Measurements from ENCODE around the gene KCNQ1OT1. TPM values are rescaled to one million over a fixed set of nuclear protein-coding genes. Genes with fewer than 3 reads are reported as not detected.

KCNQ1OT1 gene
- total and polyA plus RNA-seq, 4 donors = 0.05 to 4.9 (median 0.61) TPM

DNA sequence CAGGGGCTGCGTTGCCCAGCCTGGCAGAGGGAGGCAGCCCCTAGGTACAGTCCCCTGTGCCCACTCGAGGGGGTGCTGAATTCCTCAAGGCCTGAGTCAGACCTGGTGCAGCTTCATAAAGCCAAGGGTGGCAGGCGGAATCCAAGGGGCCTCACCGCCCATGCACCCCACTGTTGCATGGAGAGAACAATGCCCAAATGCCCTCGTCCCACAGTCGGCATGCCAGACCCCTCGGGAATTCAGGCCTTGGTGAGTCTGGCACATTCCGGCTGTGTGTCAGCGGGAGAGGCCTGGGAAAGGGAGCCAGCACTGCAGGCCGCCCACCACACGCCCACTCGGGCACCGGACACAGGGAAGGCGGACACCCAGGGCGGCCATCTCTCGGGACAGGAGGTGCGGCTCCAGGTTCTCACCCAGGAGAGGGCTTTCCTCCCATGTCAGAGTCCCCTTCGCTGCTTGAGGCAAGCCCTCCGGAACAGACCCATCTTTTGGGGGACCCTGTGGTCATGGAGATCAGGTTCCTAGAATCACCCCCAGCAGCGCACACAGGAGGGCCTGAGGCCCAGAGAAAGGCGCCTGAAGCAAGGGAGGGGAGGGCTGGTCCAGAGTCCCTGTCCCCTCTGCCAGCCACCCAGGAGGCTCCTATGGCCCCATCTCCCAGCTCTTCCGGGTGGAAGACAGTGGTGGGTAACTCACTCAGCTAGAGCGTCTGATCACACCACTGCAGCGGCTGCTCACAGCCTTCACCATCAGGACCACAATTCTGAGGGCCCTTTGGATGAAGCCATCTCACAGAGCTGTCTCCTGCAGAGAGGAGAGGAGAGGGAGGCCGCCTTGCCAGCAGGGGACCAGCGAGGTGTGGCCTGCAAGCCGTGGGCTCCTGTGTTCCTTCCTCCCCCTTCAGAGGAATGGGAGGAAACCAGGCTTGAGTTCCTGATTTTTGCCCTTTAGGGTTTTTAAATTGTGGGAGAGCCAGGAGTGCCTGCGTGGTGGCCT is 31.6 kb upstream of the KCNQ1OT1 start:
- 92% methylated on average over 28 of the region's 28 CpGs for WGBS
- DNase-seq (ENCODE audit: low spot score) = no peak
- H3K27me3 ChIP-seq (ENCODE audit: control insufficient read depth in 4 of 4, insufficient read depth in 4 of 4, low read length in 3 of 4) = no peaks in the 10 kb centered on the region

More for the DNA sequence above, 31.6 kb upstream of the KCNQ1OT1 start:
- H3K9ac ChIP-seq (ENCODE audit: low read depth in 1 of 2, low read length in 2 of 2) = no peak overlapping the region
- no peaks in the 10 kb centered on the region for H3K4me1 ChIP-seq (ENCODE audit: control insufficient read depth in 4 of 4, insufficient read depth in 4 of 4, low read length in 3 of 4)
- no peaks in the 10 kb centered on the region for H3K36me3 ChIP-seq (ENCODE audit: control insufficient read depth in 4 of 4, insufficient read depth in 3 of 4, low read depth in 1 of 4, low read length in 3 of 4)
- H3K4me3 ChIP-seq (ENCODE audit: low read depth in 1 of 3, low read length in 3 of 3) = no peak overlapping the region
- H3K9me3 ChIP-seq (ENCODE audit: control insufficient read depth in 4 of 4, low read length in 3 of 4) = no peaks in the 10 kb centered on the region
- no peak for TF ChIP-seq YY1 (IDR thresholded peaks at IDR 0.05)
- no peak for TF ChIP-seq GABPA (IDR thresholded peaks at IDR 0.05 in 1 of 2, conservative IDR thresholded peaks at IDR 0.05 in 1 of 2)
- TF ChIP-seq HNF4A (conservative IDR thresholded peaks at IDR 0.05) = no peak
- TF ChIP-seq RXRA (IDR thresholded peaks at IDR 0.05) = no peak
- TF ChIP-seq, protein P1, sequence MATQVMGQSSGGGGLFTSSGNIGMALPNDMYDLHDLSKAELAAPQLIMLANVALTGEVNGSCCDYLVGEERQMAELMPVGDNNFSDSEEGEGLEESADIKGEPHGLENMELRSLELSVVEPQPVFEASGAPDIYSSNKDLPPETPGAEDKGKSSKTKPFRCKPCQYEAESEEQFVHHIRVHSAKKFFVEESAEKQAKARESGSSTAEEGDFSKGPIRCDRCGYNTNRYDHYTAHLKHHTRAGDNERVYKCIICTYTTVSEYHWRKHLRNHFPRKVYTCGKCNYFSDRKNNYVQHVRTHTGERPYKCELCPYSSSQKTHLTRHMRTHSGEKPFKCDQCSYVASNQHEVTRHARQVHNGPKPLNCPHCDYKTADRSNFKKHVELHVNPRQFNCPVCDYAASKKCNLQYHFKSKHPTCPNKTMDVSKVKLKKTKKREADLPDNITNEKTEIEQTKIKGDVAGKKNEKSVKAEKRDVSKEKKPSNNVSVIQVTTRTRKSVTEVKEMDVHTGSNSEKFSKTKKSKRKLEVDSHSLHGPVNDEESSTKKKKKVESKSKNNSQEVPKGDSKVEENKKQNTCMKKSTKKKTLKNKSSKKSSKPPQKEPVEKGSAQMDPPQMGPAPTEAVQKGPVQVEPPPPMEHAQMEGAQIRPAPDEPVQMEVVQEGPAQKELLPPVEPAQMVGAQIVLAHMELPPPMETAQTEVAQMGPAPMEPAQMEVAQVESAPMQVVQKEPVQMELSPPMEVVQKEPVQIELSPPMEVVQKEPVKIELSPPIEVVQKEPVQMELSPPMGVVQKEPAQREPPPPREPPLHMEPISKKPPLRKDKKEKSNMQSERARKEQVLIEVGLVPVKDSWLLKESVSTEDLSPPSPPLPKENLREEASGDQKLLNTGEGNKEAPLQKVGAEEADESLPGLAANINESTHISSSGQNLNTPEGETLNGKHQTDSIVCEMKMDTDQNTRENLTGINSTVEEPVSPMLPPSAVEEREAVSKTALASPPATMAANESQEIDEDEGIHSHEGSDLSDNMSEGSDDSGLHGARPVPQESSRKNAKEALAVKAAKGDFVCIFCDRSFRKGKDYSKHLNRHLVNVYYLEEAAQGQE (IDR thresholded peaks at IDR 0.05) = no peak
- TF ChIP-seq EGR1 (IDR thresholded peaks at IDR 0.05; ENCODE audit: low read depth in 2 of 2) = no peak
- TF ChIP-seq, protein P2, sequence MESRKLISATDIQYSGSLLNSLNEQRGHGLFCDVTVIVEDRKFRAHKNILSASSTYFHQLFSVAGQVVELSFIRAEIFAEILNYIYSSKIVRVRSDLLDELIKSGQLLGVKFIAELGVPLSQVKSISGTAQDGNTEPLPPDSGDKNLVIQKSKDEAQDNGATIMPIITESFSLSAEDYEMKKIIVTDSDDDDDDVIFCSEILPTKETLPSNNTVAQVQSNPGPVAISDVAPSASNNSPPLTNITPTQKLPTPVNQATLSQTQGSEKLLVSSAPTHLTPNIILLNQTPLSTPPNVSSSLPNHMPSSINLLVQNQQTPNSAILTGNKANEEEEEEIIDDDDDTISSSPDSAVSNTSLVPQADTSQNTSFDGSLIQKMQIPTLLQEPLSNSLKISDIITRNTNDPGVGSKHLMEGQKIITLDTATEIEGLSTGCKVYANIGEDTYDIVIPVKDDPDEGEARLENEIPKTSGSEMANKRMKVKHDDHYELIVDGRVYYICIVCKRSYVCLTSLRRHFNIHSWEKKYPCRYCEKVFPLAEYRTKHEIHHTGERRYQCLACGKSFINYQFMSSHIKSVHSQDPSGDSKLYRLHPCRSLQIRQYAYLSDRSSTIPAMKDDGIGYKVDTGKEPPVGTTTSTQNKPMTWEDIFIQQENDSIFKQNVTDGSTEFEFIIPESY (IDR thresholded peaks at IDR 0.05) = no peak
- TF ChIP-seq, protein P3, sequence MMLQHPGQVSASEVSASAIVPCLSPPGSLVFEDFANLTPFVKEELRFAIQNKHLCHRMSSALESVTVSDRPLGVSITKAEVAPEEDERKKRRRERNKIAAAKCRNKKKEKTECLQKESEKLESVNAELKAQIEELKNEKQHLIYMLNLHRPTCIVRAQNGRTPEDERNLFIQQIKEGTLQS (IDR thresholded peaks at IDR 0.05) = no peak
- no peak for TF ChIP-seq SP1 (IDR thresholded peaks at IDR 0.05)
- no peak for TF ChIP-seq NR2F2 (IDR thresholded peaks at IDR 0.05)
- TF ChIP-seq JUND (IDR thresholded peaks at IDR 0.05) = no peak
- no peak for TF ChIP-seq FOXA2 (IDR thresholded peaks at IDR 0.05)
- no peak for TF ChIP-seq TAF1 (conservative IDR thresholded peaks at IDR 0.05)
- no peak for TF ChIP-seq HNF4G (IDR thresholded peaks at IDR 0.05)
- no peak for TF ChIP-seq RAD21 (IDR thresholded peaks at IDR 0.05)
- TF ChIP-seq, protein P4, sequence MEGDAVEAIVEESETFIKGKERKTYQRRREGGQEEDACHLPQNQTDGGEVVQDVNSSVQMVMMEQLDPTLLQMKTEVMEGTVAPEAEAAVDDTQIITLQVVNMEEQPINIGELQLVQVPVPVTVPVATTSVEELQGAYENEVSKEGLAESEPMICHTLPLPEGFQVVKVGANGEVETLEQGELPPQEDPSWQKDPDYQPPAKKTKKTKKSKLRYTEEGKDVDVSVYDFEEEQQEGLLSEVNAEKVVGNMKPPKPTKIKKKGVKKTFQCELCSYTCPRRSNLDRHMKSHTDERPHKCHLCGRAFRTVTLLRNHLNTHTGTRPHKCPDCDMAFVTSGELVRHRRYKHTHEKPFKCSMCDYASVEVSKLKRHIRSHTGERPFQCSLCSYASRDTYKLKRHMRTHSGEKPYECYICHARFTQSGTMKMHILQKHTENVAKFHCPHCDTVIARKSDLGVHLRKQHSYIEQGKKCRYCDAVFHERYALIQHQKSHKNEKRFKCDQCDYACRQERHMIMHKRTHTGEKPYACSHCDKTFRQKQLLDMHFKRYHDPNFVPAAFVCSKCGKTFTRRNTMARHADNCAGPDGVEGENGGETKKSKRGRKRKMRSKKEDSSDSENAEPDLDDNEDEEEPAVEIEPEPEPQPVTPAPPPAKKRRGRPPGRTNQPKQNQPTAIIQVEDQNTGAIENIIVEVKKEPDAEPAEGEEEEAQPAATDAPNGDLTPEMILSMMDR (IDR thresholded peaks at IDR 0.05; ENCODE audit: low read depth, low read length, missing input control) = no peak
- no peak overlapping the region for H3K27ac ChIP-seq (ENCODE audit: low read depth in 1 of 2, low read length in 2 of 2)
